Putamen (tissue), 1 donor: ENCODE results near the gene IGF1R.
A peak's percentile ranks its signal among the peaks of the same experiment; 100 is the strongest.

Source experiments
- DNase-seq: peaks from one replicate; pipeline ENCODE4 v3.0.0-alpha.2; 2016; ENCODE audit warnings: low spot score

Gene IGF1R

GRCh38 chr15:98648654-98649471 is 524 bp downstream of the IGF1R start:
- peak; percentile 64 for DNase-seq

GRCh38 chr15:98649472-98650416 is 1.4 kb downstream of the IGF1R start:
- no peak for DNase-seq

GRCh38 chr15:98650417-98651035 is 2.2 kb downstream of the IGF1R start:
- no peak for DNase-seq

GRCh38 chr15:98651036-98651481 is 2.7 kb downstream of the IGF1R start:
- DNase-seq = no peak

GRCh38 chr15:98651581-98652220 is 3.4 kb downstream of the IGF1R start:
- DNase-seq = no peak

GRCh38 chr15:98653686-98654085 is 5.3 kb downstream of the IGF1R start:
- DNase-seq = no peak

- DNase-seq = no peak
Observed at GRCh38 chr15:98654790-98655360, 6.5 kb downstream of the IGF1R start.

GRCh38 chr15:98655732-98656131 is 7.4 kb downstream of the IGF1R start:
- DNase-seq = no peak

- DNase-seq = no peak
Observed at GRCh38 chr15:98657721-98658120, 9.4 kb downstream of the IGF1R start.

GRCh38 chr15:98658831-98659699 is 10.7 kb downstream of the IGF1R start:
- no peak for DNase-seq

GRCh38 chr15:98660055-98660454 is 11.7 kb downstream of the IGF1R start:
- DNase-seq = no peak

GRCh38 chr15:98663045-98663444 is 14.7 kb downstream of the IGF1R start:
- no peak for DNase-seq

GRCh38 chr15:98663606-98664005 is 15.3 kb downstream of the IGF1R start:
- DNase-seq = no peak

GRCh38 chr15:98666441-98666840 is 18.1 kb downstream of the IGF1R start:
- DNase-seq = no peak

GRCh38 chr15:98666841-98667240 is 18.5 kb downstream of the IGF1R start:
- no peak for DNase-seq

- no peak for DNase-seq
Observed at GRCh38 chr15:98667521-98668179, 19.3 kb downstream of the IGF1R start.

GRCh38 chr15:98668566-98669308 is 20.4 kb downstream of the IGF1R start:
- no peak for DNase-seq

- DNase-seq = no peak
Observed at GRCh38 chr15:98669638-98670037, 21.3 kb downstream of the IGF1R start.
